Breast epithelium (tissue), 3 donors: Measurements from ENCODE around the gene S100A4.
A peak's percentile ranks its signal among the peaks of the same experiment; 100 is the strongest.

Experiments used
- POLR2A ChIP-seq: fragments of 450-650 bp; IDR thresholded peaks from one replicate; pipeline ENCODE4 v1.6.1; 2016; ENCODE audit warnings: antibody characterized with exemption, mild to moderate bottlenecking, moderate library complexity
- POLR2AphosphoS5 ChIP-seq, 3 donors: sonication (generic); formaldehyde crosslinking; IDR thresholded peaks; one replicate each; pipeline ENCODE4 v1.6.1; 2017; ENCODE audit warnings: antibody characterized with exemption in 3 of 3
- TF ChIP-seq, protein P1 (sequence below), 3 donors: fragments of 450-650 bp; IDR thresholded peaks; one replicate each; pipeline ENCODE4 v1.5.1; 2016 to 2017; ENCODE audit warnings: antibody characterized with exemption in 3 of 3, mild to moderate bottlenecking in 3 of 3, moderate library complexity in 3 of 3

DNA sequence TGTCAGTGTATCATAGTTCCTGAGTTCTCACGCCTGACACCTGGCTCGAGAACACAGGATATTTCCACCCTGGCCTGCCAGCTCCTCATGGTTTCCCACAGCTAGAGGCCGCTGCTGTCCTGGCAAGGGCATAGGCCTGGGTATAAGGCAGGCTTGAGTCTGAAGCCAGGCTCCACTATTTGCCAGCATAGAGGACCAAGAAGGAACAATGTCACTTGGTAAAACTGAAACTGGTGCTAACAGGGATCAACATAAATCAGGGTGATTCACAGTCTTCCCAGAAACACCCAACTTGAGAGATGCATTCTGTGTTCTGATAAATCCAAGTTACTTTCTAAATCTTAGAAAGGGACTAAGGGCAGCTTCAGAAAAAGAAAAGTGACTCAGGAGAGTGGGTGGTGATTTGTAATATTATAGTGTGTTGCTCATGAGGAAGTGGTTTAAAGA lies 27.0 kb upstream of the S100A4 start:
- TF ChIP-seq, protein P1, sequence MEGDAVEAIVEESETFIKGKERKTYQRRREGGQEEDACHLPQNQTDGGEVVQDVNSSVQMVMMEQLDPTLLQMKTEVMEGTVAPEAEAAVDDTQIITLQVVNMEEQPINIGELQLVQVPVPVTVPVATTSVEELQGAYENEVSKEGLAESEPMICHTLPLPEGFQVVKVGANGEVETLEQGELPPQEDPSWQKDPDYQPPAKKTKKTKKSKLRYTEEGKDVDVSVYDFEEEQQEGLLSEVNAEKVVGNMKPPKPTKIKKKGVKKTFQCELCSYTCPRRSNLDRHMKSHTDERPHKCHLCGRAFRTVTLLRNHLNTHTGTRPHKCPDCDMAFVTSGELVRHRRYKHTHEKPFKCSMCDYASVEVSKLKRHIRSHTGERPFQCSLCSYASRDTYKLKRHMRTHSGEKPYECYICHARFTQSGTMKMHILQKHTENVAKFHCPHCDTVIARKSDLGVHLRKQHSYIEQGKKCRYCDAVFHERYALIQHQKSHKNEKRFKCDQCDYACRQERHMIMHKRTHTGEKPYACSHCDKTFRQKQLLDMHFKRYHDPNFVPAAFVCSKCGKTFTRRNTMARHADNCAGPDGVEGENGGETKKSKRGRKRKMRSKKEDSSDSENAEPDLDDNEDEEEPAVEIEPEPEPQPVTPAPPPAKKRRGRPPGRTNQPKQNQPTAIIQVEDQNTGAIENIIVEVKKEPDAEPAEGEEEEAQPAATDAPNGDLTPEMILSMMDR (IDR thresholded peaks at IDR 0.05), result peak; percentile 31 to 91 (median 84)
- TF ChIP-seq POLR2AphosphoS5 (IDR thresholded peaks at IDR 0.05) (peak; percentile 28 to 81 (median 74)), POLR2A (no peak)
